T-helper 1 cell (primary cell): ENCODE measurements around the gene HIC2.
"Not testable (repeated sequence)": the region's sequence is repeated elsewhere in the genome, so short reads cannot be mapped to it uniquely, and the experiment has no call there.

Experiments used
- DNase-seq, 5 donors: peaks; one replicate each; pipeline ENCODE4 v3.0.0-alpha.2; 2012 to 2020

Gene HIC2

GRCh38 chr22:21450858-21451353 lies 33.7 kb downstream of the HIC2 start:
- no peak for DNase-seq

- DNase-seq = no peak
Measured at GRCh38 chr22:21451545-21452520, 34.7 kb downstream of the HIC2 start.

- DNase-seq = not testable (repeated sequence)
Measured at GRCh38 chr22:21452666-21453065, 35.5 kb downstream of the HIC2 start.

- not testable (repeated sequence) for DNase-seq
Measured at GRCh38 chr22:21454998-21455333, 37.8 kb downstream of the HIC2 start.

- DNase-seq = no peak
Measured at GRCh38 chr22:21455334-21456089, 38.3 kb downstream of the HIC2 start.

- DNase-seq = no peak
Measured at GRCh38 chr22:21457023-21457787, 40.0 kb downstream of the HIC2 start.

GRCh38 chr22:21462672-21463071 lies 45.5 kb downstream of the HIC2 start:
- DNase-seq = not testable (repeated sequence)

GRCh38 chr22:21467337-21468193 lies 50.4 kb downstream of the HIC2 start, which contains the start of gene TMEM191C:
TMEM191C (plus strand) TSS chr22:21467387; CDS start chr22:21467460, 73 bp downstream.
- not testable (repeated sequence) for DNase-seq

GRCh38 chr22:21468194-21469096 lies 51.3 kb downstream of the HIC2 start:
- DNase-seq = peak; percentile 80 to 91 (median 87)

- DNase-seq = not testable (repeated sequence)
Measured at GRCh38 chr22:21469097-21469994, 52.2 kb downstream of the HIC2 start.

GRCh38 chr22:21472984-21473383 lies 55.8 kb downstream of the HIC2 start:
- not testable (repeated sequence) for DNase-seq

GRCh38 chr22:21473664-21474063 lies 56.5 kb downstream of the HIC2 start:
- not testable (repeated sequence) for DNase-seq

GRCh38 chr22:21484039-21484438 lies 66.9 kb downstream of the HIC2 start:
- not testable (repeated sequence) for DNase-seq

- not testable (repeated sequence) for DNase-seq
Measured at GRCh38 chr22:21487723-21488122, 70.6 kb downstream of the HIC2 start.

GRCh38 chr22:21489149-21489680 lies 72.0 kb downstream of the HIC2 start:
- not testable (repeated sequence) for DNase-seq

GRCh38 chr22:21490556-21490955 lies 73.4 kb downstream of the HIC2 start:
- DNase-seq = not testable (repeated sequence)

- DNase-seq = not testable (repeated sequence)
Measured at GRCh38 chr22:21492271-21492670, 75.1 kb downstream of the HIC2 start.

GRCh38 chr22:21493789-21494782 lies 76.9 kb downstream of the HIC2 start:
- not testable (repeated sequence) for DNase-seq
